ENCODE results near the gene SHLD2.
"Not testable (repeated sequence)": the region's sequence is repeated elsewhere in the genome, so short reads cannot be mapped to it uniquely, and the experiment has no call there.

SHLD2 gene, protein sequence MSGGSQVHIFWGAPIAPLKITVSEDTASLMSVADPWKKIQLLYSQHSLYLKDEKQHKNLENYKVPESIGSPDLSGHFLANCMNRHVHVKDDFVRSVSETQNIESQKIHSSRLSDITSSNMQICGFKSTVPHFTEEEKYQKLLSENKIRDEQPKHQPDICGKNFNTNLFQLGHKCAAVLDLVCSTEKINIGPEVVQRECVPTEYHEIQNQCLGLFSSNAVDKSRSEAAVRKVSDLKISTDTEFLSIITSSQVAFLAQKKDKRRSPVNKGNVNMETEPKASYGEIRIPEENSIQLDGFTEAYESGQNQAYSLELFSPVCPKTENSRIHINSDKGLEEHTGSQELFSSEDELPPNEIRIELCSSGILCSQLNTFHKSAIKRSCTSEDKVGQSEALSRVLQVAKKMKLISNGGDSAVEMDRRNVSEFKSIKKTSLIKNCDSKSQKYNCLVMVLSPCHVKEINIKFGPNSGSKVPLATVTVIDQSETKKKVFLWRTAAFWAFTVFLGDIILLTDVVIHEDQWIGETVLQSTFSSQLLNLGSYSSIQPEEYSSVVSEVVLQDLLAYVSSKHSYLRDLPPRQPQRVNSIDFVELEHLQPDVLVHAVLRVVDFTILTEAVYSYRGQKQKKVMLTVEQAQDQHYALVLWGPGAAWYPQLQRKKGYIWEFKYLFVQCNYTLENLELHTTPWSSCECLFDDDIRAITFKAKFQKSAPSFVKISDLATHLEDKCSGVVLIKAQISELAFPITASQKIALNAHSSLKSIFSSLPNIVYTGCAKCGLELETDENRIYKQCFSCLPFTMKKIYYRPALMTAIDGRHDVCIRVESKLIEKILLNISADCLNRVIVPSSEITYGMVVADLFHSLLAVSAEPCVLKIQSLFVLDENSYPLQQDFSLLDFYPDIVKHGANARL

DNA sequence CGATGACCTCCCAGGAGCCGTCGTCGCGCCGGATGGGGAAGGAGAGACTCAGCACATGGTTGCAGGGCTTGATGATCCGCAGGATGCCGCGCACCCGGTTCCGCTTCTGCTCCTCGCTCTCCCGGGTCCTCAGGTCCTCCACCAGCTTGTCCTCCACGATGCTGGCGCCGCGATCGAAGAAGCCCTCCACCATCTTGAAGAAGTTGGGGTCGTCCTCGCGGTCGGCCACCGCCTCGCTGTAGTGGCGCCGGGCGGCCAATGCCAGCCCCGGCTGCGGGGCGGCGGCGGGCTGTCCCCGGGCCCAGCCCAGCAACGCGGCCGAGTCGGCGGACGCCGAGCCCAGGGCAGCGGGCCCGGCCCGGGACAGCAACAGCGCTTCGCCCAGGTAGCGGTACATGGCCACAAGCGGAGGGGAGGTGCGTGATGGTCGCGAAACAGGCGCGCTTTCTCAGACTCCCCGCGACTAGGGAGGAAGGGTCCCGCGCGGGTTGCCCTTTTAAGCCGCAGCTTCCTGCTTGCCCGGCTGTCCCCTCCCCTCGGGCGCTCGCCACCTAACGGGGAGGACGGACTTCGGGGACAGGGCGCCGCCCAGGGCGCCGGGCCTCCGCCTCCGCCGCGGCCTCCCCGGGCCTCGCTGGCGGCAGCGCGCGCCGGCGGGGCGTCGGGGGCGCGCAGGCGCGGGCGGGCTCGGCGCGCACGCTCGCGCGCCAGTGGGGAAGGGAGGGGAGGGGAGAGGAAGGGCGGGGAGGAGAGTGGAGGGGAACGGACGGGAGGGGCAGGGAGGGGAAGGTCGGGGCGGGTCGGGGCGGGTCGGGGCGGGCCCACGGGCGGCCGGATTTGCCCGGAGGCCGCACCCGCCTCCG is at the start of gene SHLD2, which contains the start of gene GLUD1:
Gene SHLD2 (plus strand): TSS at position 834 of the 863 bp plus-strand sequence. CDS start 56,149 bp downstream, outside the sequence.
Gene GLUD1 (minus strand): TSS at position 471 of the 863 bp plus-strand sequence. CDS start 74 bp downstream, at position 397.
- DNase-seq: peak; percentile 93

- DNase-seq: no peak
Observed at GRCh38 chr10:87045434-87045938, 49.5 kb upstream of the SHLD2 start.

DNA sequence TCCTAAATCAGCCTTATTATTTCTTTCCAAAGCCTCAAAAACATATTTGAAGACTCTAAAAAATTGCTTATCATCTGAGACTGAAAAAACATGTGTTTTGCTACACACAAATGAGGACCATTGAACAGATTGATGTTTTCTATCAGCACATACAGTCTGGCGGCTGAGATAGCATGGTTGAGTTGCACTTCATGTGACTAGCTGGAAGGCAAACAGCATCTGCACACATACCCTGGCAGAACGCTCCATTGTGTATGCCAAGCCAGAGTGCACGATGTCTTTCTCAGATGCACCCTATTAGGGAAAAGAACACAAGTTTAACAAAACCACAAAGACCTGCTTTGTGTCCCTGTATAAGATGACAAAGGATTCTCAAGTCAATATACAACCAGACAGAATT is 41.9 kb upstream of the SHLD2 start:
- no peak for DNase-seq

DNA sequence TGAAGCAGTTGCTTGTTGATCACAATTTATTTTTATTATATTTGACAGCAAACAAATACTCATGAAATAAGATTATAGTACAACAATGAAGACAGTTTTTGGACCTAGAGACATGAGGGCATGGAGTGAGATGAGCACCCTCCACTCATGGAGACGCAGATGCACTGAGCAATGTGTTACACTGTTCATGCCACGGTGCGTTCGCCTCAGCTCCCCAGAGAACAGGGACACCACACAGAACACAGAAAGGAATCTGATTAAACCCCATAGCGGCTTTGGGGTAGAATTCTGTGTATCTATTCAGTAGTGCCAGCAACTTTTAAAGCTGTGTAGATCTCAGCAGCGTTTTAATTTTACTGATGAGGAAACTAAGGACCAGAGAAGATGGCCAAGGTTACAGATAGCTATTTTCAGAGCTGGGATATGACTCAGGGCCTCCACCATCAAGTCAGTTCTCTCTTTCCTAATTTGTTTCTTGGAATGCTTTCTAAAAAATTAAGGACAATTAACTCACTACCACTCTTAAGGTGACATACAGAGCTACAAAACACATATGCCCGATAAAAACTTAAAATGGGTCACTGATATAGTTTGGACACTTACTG is 41.3 kb upstream of the SHLD2 start:
- DNase-seq: no peak

DNA sequence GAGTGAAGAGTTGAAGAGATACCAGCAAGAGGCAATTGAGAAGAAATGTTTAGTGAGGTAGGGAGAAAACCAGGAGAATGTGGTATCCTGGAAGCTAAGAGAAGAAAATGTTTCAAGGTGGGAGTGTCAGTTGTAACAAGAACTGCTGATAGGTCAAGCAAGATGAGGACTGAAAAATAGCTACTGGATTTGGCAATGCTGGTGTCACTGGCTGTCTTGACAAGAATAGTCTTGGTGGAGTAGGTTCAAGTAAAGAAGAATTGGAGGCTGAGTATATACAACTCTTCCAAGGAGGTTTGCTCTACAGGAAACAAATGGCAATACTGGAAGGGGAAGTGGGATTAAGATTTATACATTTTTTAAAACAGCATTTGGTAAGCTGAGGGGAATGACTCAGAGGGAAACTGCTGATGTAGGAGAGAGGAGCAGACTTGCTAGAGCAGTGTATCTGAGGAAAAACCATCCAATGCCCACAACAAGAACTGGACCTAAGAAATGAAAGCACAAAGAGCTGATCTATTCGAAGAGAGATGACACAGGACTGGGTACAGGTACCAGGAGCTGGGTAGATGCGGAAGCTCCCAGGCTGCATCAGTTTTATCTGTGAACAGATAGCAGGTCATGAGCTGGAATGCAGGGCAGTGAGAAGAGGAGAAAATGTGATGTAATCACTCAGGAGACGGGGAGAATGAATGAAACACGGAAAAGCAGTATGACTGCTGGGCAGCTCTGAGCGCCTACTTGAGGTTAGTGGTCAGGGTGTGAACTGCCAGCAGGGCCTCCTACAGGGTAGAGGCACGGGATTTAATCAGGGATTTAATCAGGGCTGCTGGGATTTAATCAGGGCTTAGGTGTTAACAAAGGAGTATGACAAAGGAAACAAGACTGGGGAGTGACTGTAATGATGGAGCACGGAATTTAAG is 40.4 kb upstream of the SHLD2 start:
- no peak for DNase-seq

DNA sequence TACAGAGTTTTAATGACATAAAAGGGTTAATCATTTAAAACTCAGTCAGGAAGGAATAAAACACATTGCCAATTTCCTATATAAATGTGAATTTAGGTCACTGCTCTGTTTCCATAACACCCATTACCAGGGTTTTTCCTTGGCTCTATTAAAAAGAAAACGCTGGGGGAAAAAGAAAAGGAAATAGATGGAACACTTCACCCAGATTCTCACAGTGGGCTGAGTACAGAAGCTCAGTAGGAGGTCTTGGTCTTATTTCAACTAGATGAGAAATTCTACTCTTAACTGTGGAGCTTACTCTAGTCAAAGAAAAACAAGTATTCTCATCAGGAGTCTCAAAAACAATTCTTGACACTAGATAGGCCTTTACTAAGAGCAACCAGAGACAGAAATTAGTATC is 36.8 kb upstream of the SHLD2 start:
- no peak for DNase-seq

DNA sequence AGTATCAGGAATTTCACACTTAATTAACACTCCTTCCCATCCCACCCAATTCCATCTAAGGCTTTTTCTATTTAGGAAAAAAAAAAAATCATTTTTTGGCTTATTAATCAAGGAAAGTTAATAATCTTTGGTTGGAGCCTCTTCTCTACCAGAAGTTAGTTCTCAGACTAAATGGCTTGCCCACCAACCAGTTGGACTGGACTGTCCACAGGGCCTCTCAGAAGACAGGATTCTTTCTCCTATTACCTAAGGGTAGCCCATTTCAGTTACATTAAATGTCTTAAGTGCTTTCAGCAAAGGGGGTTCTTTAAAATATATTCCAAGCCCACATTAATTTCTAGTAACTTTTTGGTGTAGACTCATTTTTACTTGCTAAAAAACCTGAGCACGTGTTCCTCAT is 35.6 kb upstream of the SHLD2 start:
- DNase-seq: no peak

DNA sequence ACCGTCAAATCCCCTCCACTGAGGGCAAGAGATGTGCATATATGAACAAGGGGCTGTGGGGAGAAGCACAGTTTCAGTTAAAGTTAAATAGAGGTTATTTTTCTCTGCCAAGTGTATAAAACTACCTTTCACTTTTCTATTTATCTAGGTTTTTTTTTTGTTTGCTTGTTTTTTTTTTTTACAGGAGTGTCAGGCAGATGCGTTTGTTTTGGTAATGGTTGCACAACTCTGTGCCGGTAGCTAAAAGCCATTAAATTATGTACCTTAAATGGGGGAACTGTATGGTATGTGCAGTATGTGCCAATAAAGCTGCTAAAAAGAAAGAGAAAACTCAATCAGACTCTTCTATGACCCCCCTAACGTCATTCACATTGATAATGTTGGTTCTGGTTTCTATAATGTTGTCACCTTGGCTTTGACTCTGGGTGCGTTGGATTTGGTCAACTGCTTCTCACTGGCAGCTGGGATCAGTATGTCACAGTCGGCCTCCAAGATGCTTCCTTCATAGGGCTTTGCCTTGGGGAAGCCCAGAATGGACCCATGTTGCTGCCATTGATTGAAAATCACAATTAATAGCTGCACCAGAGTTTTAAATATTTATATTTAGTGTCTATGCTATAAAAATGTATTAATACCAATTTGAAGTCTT is 34.6 kb upstream of the SHLD2 start:
- no peak for DNase-seq

- no peak for DNase-seq
Observed at GRCh38 chr10:87064651-87065050, 30.4 kb upstream of the SHLD2 start.

DNA sequence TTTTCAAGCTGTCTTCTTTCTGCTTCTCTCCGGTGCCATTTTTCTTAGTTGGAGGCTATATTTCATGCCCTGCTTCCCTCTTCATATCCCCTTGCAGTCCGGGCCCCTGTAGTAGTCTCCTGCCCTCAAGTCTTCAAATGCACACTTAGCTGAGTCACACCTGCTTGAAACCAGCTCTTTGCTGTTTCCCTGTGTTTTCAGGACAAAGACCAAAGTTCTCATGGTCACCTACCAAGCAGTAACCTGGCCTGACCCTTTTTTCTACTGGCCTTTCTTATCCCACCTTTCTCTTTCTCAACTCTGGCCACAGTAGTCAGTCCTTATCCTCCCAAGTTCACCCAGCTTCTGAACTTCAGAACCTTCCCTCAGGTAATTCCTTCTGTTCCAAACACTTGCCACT is 28.8 kb upstream of the SHLD2 start:
- no peak for DNase-seq

GRCh38 chr10:87066865-87067264 is 28.1 kb upstream of the SHLD2 start:
- no peak for DNase-seq

- DNase-seq: no peak
Observed at GRCh38 chr10:87068281-87068680, 26.7 kb upstream of the SHLD2 start.

GRCh38 chr10:87072449-87072848 is 22.6 kb upstream of the SHLD2 start:
- no peak for DNase-seq

DNA sequence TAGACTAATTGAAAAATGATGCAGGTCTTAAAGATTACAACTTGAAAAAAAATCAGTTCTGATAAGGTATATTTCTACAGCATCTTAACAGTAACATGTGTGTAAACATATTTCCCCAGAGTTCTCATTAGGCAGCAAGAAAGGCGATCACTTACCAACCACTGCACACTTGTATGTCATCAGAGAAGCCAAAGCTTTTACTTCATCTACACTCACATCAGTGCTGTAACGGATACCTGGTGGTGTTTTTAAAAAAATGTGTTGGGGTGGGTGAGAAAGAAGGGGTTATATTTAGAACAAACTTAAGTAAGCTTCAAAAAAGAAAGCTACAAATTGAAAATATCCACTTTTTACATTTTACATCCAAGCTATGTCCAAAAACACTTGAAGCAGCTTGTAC is 18.6 kb upstream of the SHLD2 start:
- not testable (repeated sequence) for DNase-seq

DNA sequence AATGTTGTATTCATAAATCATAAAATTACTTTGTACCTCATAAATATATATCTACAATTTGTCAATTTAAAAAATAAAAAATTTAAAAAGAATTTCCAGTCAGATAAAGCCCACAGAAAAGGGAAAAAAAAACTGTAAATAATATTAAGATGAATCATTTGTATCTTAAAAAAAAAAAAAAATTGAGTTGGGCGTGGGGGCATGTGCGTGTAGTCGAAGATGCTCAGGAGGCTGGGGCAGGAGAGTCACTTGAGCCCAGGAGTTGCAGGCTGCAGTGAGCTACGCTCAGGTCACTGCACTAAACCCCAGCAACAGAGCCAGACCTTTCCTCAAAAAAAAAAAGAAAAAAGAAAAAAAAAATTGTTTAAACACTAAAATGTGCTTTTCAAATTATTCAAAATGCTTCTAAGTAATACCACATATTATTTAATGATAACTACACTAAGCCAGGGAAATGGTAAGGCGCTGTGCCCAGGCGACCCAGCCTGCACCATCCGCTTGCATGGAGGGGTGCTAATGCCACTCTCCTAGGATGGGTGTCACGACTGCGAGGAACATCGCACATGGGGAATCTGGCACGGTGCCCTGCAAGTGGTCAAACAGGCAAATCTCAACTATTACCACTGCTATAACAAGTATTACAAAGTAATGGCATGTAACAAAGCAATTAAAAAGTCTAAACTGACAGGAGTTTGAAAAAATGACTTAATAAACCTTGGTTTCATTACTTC is 15.7 kb upstream of the SHLD2 start:
- DNase-seq: no peak

GRCh38 chr10:87080621-87081020 is 14.4 kb upstream of the SHLD2 start:
- not testable (repeated sequence) for DNase-seq

DNA sequence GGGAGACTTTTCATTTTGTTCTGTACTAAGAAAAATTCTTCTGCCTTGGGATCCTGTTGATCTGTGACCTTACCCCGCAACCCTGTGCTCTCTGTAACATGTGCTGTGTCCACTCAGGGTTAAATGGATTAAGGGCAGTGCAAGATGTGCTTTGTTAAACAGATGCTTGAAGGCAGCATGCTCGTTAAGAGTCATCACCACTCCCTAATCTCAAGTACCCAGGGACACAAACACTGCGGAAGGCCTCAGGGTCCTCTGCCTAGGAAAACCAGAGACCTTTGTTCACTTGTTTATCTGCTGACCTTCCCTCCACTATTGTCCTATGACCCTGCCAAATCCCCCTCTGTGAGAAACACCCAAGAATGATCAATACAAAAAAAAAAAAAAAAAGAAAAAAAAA is 13.4 kb upstream of the SHLD2 start:
- not testable (repeated sequence) for DNase-seq

GRCh38 chr10:87082219-87082618 is 12.8 kb upstream of the SHLD2 start:
- DNase-seq: not testable (repeated sequence)

DNA sequence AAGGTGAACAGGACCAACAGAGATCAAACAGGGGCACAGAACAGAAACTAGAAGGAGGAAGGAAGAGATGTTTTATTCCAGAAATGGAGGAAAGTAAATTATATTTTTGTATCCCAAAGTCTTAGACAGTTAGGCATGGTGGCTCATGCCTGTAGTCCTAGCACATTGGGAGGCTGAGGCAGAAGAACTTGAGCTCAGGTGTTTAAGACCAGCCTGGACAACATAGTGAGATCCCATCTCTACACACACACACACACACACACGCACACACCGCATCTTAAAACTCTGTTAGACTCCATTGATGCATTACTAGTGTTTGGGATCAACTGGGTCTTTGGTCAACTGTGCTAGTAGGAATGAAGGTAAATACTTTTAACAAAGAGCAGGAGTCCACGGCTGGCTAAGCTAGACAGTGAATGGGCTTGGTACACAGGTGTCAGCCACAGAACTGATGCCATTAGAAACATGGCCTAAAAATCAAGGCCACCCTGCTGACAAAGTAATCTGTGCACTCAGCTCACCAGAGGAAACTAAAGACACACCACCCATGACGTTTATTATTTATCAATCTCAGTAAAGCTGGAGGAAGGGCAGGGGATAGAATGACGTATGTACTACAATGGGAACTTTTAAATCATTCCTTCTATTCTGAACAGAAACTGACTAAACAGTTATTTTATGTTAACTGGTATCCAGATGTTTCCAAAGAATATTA is 11.3 kb upstream of the SHLD2 start:
- not testable (repeated sequence) for DNase-seq

Measured in activated CD8-positive, alpha-beta memory T cell treated with anti-CD3 and anti-CD28 coated beads, Interleukin-2, amount 50 U/mL, for 48 hours (primary cell).